ENCODE results near the gene RILPL1. TPM values are rescaled to one million over a fixed set of nuclear protein-coding genes. Genes with fewer than 3 reads are reported as not detected.
A peak's percentile ranks its signal among the peaks of the same experiment; 100 is the strongest.

The RILPL1 gene
- total and polyA plus RNA-seq, 9 of the 15 experiments (the other 6 are each of a cell fraction or from before 2014, with no cell fraction given) = 0.25 to 10.6 (median 8.6) TPM

GRCh38 chr12:123532019-123532418, 1.5 kb downstream of the RILPL1 start (continued):
- no peak for TF ChIP-seq U2AF1 (optimal IDR thresholded peaks at IDR 0.05; ENCODE audit: low read depth, low read length)
- TF ChIP-seq ZNF197 (CRISPR knock-in tag; IDR thresholded peaks at IDR 0.05; ENCODE audit: low read depth) = no peak
- no peak for TF ChIP-seq HNRNPK (IDR thresholded peaks at IDR 0.05; ENCODE audit: low read depth, low read length, poor library complexity, severe bottlenecking)
- TF ChIP-seq KDM1A (IDR thresholded peaks at IDR 0.05) = peak in 1 of 2 experiments; percentile 24; a peak in 2 of 4 replicates
- no peak for TF ChIP-seq KAT8 (IDR thresholded peaks at IDR 0.05; ENCODE audit: low read depth)
- no peak for TF ChIP-seq TRIM25 (IDR thresholded peaks at IDR 0.05; ENCODE audit: borderline replicate concordance)
- no peak for TF ChIP-seq ZNF253 (CRISPR knock-in tag; conservative IDR thresholded peaks at IDR 0.05)
- no peak for TF ChIP-seq ZBTB26 (CRISPR knock-in tag; IDR thresholded peaks at IDR 0.05)
- peak; percentile 85 for TF ChIP-seq BRD9 (IDR thresholded peaks at IDR 0.05; ENCODE audit: low read depth, partially characterized antibody)
- no peak for TF ChIP-seq ZEB2 (IDR thresholded peaks at IDR 0.05)
- TF ChIP-seq EZH2 (IDR thresholded peaks at IDR 0.05; ENCODE audit: borderline replicate concordance, low read depth, low read length) = no peak
- TF ChIP-seq KAT2B (IDR thresholded peaks at IDR 0.05; ENCODE audit: low read depth, low read length) = no peak
- peak; percentile 30; the same call in 1 of the 2 replicates for TF ChIP-seq SPI1 (IDR thresholded peaks at IDR 0.05; ENCODE audit: borderline replicate concordance, low read depth, low read length)
- TF ChIP-seq CTBP1 (IDR thresholded peaks at IDR 0.05; ENCODE audit: borderline replicate concordance) = 0 out of 2 replicates have a peak, but pooled peaks have one; percentile 24
- TF ChIP-seq CBX3 (IDR thresholded peaks at IDR 0.05; ENCODE audit: borderline replicate concordance in 1 of 2, low read length in 2 of 2) = no peak
- no peak for TF ChIP-seq ZNF766 (CRISPR knock-in tag; conservative IDR thresholded peaks at IDR 0.05)
- no peak for TF ChIP-seq ZNF41 (CRISPR knock-in tag; conservative IDR thresholded peaks at IDR 0.05)
- no peak for TF ChIP-seq DNMT1 (IDR thresholded peaks at IDR 0.05)
- TF ChIP-seq ZFP1 (CRISPR knock-in tag; IDR thresholded peaks at IDR 0.05) = no peak
- no peak for TF ChIP-seq ATF6 (CRISPR knock-in tag; IDR thresholded peaks at IDR 0.05)
- no peak for TF ChIP-seq ZNF23 (CRISPR knock-in tag; IDR thresholded peaks at IDR 0.05)
- no peak for TF ChIP-seq BHLHE40 (IDR thresholded peaks at IDR 0.05; ENCODE audit: low read length)
- TF ChIP-seq BCOR (IDR thresholded peaks at IDR 0.05) = no peak
- TF ChIP-seq ZNF75A (CRISPR knock-in tag; IDR thresholded peaks at IDR 0.05) = no peak
- no peak for TF ChIP-seq ZNF77 (CRISPR knock-in tag; IDR thresholded peaks at IDR 0.05)
- TF ChIP-seq ZNF384 (IDR thresholded peaks at IDR 0.05; ENCODE audit: low read depth, low read length) = no peak
- no peak for TF ChIP-seq ZNF217 (CRISPR knock-in tag; IDR thresholded peaks at IDR 0.05)
- TF ChIP-seq CCNT2 (IDR thresholded peaks at IDR 0.05; ENCODE audit: borderline replicate concordance, extremely low read depth, insufficient read length, low read depth, low read length) = no peak
- no peak for TF ChIP-seq POLR2AphosphoS2 (IDR thresholded peaks at IDR 0.05; ENCODE audit: low read length)
- no peak for TF ChIP-seq ZBED1 (IDR thresholded peaks at IDR 0.05)

All from K562 (cell line).